ENCODE results near the gene DOCK7.

Gene DOCK7

GRCh38 chr1:62407398-62408009 is 280.7 kb downstream of the DOCK7 start:
- peak; percentile 30 for DNase-seq (ENCODE audit: low read depth)

DNA sequence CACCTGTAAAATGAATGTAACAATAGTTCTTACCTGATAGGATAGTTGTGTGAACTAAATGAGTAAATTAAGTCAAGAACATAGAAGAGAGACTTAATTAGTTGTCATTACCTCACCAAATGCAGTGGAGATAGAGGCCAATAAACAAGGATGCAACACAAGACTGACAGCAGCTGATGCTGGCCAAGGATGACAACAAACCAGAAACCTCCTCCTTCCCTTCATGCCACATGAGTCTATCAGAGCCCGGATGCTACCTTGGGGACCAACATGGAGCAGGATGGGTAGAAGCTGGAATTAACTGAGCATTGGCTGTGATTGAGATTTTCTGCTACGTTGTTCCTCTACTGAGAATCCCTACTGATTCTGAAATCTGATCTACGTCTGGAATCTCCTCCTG is 281.6 kb downstream of the DOCK7 start:
- DNase-seq (ENCODE audit: low read depth), result no peak

DNA sequence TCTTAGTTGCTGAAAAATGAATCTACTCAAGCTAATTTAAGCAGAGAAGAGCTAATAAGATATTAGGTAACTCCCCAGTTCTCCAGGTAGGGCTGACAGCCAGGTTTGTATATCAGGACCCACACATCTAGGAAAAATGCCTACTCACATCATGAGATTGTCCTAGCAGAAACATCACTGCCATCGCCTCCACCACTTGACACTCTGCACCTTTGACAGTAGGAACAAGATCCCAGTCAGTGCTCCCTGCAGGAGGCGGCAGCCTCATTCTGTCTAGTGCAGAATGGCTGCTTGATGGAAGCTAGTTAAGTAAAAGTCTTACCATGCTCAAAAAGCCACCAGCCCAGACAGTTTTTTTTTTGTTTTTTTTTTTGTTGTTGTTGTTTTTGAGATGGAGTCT is 282.9 kb downstream of the DOCK7 start:
- DNase-seq (ENCODE audit: low read depth), result no peak

Measured in HS-5 (cell line).